NCI-H146 (cell line): ENCODE measurements around the gene MAST4.

ENCODE experiments used
- DNase-seq: peaks from one replicate; lab custom pipeline; 2025; lab: John Stamatoyannopoulos, UW

Gene MAST4

DNA sequence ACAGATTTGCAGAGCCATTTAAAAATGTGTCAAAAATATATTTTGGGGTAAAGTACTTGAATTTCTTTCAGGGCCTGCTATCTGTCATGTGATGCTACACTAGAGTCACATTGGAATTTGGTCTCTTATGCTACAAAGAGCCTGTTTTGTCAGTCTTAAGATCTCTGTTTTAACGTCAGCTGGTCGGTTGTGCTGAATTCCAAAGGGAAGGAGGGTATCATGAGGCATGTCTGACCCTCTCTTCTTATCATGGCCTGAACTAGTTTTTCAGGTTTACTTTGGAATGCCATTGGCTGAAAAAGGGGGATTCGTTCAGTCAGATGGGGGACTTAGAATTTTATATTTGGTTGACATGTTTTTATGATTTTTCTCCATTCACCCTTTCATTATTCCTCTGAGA is 309.8 kb downstream of the MAST4 start:
- no peak for DNase-seq

DNA sequence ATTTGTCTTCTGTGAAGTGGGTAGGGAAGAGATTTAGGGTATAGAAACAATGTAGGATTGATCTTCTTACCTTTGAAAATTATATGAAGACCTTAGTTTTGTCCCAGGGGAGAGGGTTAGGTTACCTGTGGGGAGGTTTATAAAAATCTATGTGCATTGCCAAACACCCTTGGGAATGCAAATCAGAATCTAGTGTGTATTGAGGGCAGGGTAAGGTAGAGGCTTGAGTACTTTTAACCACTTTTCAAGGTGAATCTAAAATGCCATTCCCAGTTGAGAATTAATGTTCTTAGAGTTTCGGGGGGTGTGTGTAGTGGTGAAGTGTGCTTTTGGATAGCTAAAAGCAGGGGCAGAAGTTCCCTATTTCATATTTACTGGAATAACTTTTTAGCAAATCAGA is 312.0 kb downstream of the MAST4 start:
- DNase-seq, result no peak

DNA sequence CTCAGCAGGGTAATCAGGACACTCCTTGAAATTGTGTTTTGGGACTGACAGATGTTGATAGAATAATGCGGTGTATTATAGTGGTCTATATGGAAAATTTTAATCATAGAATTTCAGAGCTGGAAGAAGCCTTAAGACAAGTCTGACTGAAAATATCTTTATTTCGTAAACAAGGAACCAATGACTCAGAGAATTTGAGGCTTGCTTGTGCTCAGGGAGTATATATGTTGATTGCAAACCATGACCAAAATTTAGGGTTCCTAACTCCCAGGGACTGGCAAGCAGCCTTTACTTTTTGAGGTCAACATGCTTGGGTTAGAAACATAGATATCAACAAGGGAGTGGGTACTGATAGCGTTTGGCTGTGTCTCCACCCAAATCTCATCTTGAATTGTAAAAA is 313.2 kb downstream of the MAST4 start:
- no peak for DNase-seq

DNA sequence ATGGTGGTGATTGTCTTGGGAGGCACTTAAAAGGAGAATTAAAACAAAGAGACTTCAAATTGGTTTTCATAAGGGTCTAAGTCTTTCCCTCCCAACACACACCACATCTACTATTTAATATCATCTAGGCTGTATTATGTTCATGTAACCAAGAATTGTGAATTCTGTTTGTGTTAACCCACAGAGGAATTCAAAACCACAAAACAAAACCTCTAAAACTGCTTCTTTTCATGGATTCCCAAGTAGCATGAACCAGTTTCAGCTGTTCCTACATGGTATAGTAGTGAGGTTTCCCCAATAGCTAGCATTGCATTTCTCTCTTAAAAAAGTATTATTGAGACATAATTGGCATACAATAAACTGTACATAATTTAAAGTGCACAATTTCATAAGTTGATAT is 316.6 kb downstream of the MAST4 start:
- no peak for DNase-seq

DNA sequence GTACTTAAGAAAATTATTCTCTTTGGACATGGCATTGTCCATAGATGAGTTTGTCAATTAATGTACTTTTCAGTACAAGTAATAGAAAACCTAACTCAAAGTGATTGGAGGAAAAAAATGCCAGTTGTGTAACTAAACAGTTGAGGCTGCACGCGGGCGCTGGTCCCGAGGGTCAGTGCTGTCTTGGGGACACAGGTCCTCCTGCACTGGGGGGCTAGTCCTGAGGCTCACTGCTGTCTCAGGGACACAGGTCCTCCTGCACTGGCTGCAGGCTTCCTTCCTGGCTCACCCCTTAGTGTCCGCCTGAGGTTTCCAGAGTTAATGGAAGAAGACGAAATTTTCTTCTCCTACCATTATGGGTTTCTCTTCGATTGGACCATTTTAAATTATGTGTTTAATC is 319.3 kb downstream of the MAST4 start:
- DNase-seq, result no peak

DNA sequence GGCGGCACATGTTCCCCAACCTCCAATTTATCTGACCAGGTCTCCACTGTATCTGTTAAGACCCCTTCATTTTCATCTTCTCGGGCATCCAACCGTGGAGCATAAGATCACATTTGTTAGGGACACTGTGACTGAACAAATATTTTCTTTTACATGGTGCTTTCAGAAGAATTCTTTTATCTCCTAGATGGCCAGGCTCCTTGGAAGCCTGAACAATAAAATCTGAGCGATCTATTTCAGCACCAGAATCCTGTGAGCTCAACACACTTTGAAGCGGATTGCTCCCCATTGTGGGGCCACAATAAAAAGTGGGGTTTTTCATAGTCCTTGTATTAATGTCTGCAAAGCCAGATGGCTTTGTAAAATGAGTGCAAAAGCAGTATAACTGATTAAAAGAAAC is 326.7 kb downstream of the MAST4 start:
- no peak for DNase-seq

DNA sequence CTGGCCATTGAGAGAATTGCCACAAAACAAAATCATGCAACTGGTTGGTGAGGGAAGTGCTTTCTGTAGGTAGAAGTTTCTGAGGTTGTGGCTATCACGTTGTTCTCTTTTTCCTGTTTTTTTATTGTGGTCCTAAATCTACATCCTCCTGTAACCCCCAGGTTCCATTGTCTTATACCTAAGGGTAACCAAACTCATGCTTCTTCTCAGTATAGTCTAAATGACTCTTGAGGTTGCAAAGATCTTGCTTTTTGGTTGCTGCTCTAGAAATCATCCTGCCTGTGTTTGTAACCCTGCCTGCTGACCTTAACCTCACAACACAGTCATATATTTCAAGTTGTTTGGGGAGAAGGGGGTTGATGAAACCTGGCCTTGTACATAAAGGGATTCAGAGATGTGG is 327.3 kb downstream of the MAST4 start:
- no peak for DNase-seq

DNA sequence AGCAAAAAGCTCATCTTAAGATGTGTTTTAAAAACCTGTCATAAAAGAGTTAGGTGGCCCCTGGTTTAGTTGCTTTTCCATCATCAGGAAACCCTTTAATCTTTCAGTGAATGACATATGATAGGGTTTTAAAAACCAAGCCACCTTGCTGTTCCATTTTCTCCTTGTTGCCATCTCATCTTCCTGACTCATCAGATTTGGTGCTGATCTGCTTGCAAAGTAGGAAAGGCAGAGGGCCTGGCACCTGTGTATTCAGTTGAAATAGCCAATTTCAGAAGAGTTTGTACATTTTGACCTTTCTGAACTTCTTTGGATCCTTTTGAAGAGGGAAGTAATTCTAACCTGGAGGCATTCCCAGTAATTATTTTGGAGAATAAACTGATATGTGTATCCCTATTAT is 327.7 kb downstream of the MAST4 start:
- DNase-seq, result no peak

DNA sequence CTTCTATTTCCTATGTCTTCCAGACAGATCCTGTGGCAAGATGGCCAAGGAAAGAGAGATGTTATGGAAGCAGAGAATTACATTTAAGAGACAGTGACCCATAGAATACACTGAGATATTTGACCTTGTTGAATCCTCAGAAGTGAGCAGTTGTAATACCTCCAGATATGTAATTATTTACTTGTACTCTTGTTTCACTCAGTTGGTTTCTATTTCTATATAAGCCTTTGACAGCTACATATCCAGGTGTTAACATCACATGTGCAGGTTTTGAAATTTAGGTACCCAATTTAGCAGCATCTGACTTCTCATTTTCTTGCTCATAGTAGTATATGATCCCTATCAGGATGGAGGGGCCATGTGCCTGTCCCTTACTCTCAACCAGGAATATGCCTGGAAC is 330.9 kb downstream of the MAST4 start:
- DNase-seq, result no peak

DNA sequence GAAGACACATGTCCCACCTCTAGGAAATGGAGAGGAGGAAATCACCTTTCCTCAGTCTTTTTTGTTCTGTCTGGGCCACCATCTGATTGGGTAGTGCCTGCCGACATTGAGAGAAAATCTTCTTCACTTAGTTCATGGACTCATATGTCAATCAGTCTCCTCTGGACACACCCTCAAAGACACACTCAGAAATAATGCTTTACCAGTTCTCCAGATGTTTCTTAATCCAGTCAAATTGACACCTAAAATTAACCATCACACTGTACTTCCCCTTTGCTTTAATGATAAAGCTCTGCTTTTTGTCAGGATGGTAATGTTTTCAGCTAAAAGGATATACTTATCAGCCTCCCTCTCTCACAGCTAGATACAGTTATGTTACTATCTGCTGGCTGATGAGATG is 333.1 kb downstream of the MAST4 start:
- DNase-seq, result no peak

DNA sequence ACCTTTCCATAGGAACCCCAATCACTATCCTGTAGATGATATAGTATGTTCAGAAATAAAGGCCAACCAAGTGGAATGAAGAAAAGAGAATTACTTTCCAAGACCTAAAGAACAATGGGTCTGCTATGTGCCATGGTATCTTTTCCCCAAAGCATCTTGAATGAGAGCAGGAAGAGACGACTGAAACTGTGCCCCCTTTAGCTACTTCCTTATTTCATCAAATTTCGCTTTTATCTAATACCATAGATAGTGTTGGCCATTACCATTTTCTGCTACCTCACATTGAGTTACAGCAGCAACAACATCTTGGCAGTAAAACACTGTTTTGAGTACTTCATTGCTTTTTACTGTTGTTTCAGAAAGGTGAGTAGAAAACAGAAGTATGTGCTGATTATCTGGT is 333.8 kb downstream of the MAST4 start:
- DNase-seq, result no peak

DNA sequence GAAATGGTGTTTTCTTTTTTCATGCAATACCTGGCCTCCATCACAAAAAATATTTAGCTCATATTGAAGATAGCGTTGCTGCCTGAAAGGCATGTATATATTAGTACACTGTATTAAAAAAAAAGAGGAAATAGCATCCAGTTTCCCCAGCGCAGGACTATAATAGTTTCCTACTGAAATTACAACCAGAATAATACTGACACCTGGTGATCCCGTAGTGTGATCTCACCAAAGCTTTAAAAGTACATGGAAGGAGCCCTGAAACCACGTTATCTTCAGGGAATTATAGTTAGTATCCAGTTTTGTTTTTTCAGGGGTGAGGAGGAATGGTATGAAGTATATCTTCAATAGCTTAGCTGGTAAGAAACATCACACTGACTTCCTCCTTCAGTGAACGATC is 335.5 kb downstream of the MAST4 start:
- no peak for DNase-seq

DNA sequence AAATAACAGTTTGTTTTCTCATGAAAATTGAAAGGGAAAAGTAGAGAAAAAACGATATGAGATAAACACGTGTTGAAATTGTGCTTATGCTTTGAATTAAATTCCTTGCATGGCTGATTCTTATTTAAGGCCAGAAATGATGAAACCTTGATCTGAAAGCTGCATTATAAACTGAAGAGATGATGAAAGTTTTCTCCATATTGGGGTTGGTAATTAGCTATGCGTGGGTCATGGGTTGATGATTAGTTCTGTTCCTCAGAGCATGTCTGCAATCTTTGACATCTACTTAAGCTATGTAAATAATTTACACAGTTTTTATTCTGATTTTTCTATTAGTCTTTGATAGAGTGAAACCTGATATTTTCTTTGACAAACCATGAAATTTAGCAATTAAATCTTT is 336.3 kb downstream of the MAST4 start:
- no peak for DNase-seq

DNA sequence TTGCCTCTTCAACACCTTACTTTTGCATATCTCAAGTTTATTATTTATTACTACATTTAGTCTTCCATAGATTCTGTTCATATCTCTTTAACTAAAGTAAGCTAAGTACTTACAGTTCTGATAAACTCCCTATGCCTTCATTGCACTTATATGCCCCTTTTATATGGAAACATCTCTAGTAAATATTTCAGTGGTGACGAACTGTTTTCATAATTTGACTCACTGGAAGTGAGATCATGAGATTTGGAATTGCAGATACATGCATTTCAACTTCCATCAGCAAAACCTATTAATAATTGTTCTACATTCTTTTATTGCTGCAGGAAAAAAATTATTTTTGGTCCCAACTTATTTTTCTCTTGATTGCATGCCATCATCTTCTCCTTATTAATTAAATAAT is 336.9 kb downstream of the MAST4 start:
- no peak for DNase-seq

DNA sequence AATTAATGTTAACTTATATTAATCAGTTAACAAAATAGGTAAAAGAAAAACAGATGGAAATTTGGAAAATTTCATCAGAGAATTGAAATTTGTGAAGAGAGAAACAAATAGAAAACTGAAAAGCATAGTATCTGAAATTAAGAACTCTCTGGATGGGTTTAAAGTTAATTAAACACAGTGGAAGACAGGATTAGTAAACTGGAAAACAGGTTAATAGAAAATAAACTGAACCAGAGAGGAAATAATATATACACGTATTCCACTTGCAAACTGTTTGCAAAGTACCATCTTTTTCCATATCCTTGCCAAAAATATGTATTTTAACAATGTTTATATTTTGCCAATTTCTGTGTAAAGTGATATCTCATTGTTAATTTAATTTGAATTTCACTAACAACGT is 342.9 kb downstream of the MAST4 start:
- no peak for DNase-seq

DNA sequence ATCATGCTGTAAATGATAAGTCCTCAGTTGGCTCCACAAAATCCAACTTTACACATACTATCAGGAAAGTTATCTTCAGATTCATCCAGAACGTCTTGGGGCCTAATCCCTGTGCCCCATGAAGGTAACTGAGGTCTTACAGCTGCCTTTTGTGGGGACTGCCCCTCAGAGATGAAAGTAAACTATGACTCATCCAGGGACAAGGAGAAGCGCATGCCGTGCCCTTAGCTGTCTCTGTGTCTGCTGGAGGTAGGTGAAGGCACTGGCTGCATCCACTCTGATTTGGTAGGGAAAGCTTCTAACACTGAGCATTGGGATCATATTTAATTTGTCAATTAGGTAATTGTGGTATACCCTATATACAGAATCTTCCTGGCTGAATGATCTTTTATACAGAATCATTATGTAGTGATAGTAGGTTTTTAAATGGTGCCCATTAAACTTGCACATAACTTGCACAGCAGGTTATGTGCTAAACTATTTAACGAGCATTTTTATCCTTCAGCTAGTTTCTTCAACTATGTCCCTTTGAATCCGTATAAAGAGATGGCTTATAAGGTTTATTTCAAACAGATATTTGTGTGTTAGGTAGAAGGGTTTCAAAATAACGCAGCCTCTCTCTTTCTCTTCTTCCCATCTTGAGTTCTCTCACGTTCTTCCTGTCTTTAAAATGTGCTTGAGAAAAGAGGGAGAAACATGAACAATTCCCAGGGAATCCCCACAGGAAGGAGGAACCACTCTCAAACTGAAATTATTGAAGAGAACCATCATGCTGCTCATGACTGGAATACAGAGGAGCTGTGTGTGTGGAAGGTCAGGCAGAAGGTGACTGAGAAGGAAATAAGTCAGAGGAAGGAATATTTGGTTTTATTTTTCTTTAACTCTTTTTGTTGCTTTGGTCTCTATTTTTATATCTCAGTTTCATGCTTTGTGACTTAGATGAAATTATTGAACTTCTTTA is 349.5 kb downstream of the MAST4 start:
- DNase-seq, result no peak

DNA sequence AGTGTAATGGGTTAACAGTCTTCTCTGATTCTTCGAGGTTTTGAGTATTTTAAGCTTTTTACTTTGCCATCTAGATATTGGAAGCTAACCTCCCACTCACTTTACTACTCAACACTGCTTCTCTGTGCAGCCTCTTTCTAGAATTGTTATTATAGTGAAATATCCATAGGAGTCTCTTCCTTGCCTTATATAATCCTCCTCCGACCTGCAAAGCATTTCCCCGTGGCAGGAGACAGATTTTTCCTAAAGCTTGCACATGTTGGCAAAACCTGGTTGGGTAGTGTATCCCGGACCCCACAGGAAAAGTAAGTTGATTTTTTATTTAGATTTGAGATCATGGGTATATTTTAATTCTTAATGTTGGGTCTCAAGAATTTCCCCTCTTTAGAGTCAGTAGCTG is 351.3 kb downstream of the MAST4 start:
- DNase-seq, result no peak

DNA sequence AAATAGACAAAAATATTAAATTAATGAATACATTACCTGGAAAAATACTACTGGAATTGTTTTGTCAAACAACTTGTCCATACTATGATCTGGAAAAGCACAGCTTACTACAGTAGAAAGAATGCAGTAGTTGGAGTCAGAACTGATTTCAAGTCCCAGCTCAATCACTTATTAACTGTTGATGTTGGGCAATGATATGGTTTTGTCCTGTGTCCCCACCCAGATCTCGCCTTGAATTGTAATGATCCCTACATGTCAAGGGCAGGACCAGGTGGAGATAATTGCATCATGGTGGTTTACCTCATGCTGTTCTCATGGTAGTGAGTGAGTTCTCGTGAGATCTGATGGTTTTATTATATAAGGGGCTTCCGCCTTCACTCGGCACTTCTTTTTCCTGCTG is 352.9 kb downstream of the MAST4 start:
- no peak for DNase-seq

DNA sequence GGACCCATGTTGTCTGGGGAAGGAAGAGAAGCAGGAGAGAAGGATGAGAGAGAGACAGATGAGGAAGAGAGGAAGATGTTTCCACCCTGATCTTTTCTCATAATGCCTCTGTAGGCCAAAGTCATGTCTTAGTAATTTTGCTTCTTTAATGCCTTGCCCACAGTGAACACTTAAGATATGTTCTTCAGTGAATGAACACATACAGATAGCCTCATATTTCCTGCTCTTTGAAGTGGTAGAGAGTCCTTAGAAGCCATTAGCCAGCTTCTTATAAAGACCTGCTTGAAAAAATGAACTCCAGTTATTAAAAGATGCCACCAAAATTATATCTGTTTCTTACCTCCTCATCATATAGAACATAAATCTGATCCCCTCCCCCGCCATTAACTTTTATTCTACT is 356.0 kb downstream of the MAST4 start:
- DNase-seq, result no peak

DNA sequence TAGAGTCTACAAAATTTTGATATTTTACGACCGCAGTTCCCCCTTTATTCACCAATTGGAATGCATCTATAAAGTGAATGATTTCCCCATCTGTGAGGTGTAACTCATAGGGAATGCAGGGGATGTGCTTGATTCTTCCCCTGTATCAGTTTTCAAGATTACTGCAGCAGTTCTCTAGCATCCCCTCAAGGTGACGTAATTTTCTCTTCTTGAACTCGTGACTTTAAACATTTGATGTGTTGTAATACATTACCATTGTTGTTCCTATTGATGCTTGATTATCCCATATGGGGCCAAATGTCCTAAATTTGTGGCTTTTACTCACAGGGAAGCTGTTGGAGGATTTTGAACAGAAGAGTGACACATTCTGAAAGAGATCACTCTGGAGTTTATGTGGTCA is 360.2 kb downstream of the MAST4 start:
- no peak for DNase-seq

DNA sequence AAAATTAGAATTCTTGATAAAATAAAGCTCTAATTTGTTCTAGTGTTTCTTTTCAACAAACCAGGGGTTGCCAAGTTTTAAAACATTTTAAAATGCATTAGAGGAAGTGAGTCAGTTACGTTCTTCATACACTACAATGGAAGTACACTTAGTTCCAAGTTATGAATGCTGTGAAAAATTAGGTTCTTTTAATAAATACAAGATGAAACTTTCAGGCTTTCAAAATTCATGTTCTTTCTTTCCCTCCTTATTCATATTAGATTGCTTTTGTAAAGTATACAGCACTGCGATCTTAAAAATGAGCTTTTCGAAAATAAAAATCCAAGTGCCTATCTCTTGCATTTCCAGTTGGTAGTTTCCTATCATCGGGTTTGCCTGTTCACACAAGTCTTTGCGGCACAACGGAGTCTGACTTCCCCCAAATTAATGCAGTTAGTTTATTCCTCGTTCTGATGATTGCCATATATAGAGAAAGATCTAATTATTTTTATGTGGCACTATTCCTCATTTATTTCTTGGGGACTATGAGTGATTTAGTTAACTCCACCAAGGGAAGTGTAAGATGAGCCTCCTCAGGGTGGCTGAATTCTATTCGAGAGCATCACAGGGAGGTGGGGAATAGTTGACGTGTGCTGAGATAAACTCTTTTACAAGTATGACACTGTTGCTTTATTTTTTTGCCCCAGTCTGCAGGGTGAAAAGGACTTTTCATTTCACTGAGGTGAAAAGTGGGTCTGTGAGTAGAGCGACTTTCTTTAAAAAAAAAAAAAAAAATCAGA is 362.2 kb downstream of the MAST4 start:
- DNase-seq, result no peak

DNA sequence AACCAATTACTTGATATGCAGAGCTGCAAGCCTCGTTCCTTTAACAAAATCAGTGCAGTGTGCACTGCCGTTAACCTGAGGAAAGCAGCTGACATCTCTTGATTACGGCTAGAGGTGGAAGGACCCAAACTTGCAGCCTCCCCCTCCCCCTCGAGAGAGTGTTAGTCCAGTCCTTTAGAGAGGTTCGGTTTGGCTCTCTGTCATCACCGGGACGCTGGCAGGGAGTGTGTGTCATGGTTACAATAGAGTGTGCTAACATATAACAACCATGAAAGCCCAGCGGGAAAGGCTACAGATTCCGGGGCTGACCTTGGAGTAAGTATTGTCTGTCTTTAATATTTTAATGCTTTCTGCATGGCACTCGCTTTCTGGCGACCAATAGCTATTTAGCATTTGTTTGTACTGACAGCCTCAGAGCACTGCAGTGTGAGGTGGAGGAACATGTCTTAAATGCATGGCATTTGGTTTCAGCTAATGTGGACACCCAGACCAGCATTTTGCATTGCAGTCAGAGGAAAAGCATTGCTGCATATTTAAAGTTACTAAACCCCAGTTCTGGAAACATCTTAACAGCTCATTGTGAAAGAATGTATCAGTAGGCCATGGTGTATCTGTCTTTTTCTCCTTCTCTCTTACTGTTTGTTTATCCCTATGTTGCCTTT is 362.9 kb downstream of the MAST4 start:
- DNase-seq, result no peak

DNA sequence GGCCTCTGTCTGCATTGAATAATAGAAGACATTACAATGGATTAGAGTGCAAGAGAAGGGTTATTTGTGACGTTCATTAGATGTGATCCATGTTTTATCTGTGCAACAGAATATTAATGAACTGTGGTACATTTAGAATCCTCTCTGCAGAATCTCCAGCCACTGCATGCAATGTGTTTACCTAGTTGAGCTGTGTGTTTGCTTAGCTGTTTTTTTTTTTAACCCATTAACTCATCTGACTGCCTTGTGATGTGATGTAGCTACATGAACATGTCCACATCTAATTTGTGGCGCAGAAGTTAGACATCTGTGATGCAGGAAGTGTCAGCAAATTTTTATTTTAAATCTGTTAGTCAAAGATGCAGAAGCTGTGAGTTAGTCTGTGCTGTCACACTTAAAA is 363.5 kb downstream of the MAST4 start:
- DNase-seq, result peak; percentile 35
